Measurements from ENCODE around the gene TESK2.
A peak's percentile ranks its signal among the peaks of the same experiment; 100 is the strongest.
"Not testable (repeated sequence)": the region's sequence is repeated elsewhere in the genome, so short reads cannot be mapped to it uniquely, and the experiment has no call there.

Gene TESK2

GRCh38 chr1:45526135-45526644, 35.2 kb upstream of the TESK2 start:
- no peak for DNase-seq (ENCODE audit: extremely low read depth, insufficient read length)
- no peak for TF ChIP-seq CTCF (IDR thresholded peaks at IDR 0.05; ENCODE audit: insufficient read depth, low read length, poor library complexity, severe bottlenecking)
- H3K27me3 ChIP-seq (replicated peaks; ENCODE audit: control insufficient read depth, insufficient read depth, low read length) = no peaks in the 10 kb centered on the region
- H3K4me3 ChIP-seq (replicated peaks; ENCODE audit: low read depth, low read length) = no peak overlapping the region
- no peaks in the 10 kb centered on the region for H3K36me3 ChIP-seq (ENCODE audit: control insufficient read depth, insufficient read depth, low read length)

- not testable (repeated sequence) for DNase-seq (ENCODE audit: extremely low read depth, insufficient read length); H3K36me3 ChIP-seq (ENCODE audit: control insufficient read depth, insufficient read depth, low read length); H3K27me3 ChIP-seq (replicated peaks; ENCODE audit: control insufficient read depth, insufficient read depth, low read length); H3K4me3 ChIP-seq (replicated peaks; ENCODE audit: low read depth, low read length)
These were observed 33.0 kb upstream of the TESK2 start for GRCh38 chr1:45523975-45524374.

- not testable (repeated sequence) for H3K36me3 ChIP-seq (ENCODE audit: control insufficient read depth, insufficient read depth, low read length)
These were observed 32.6 kb upstream of the TESK2 start for GRCh38 chr1:45523516-45523915.

GRCh38 chr1:45522324-45523104, 31.6 kb upstream of the TESK2 start:
- TF ChIP-seq CTCF (IDR thresholded peaks at IDR 0.05; ENCODE audit: insufficient read depth, low read length, poor library complexity, severe bottlenecking) = no peak
- no peak for DNase-seq (ENCODE audit: extremely low read depth, insufficient read length)
- Histone ChIP-seq H3K4me3 (replicated peaks; ENCODE audit: low read depth, low read length) (peak overlapping the region; percentile 72), H3K27me3 (replicated peaks; ENCODE audit: control insufficient read depth, insufficient read depth, low read length) (no peaks in the 10 kb centered on the region), H3K36me3 (ENCODE audit: control insufficient read depth, insufficient read depth, low read length) (peaks cover 2% of the 10 kb centered on the region)

More at GRCh38 chr1:45523516-45523915, 32.6 kb upstream of the TESK2 start:
- not testable (repeated sequence) for DNase-seq (ENCODE audit: extremely low read depth, insufficient read length); H3K4me3 ChIP-seq (replicated peaks; ENCODE audit: low read depth, low read length); H3K27me3 ChIP-seq (replicated peaks; ENCODE audit: control insufficient read depth, insufficient read depth, low read length)

GRCh38 chr1:45521413-45522323, 30.7 kb upstream of the TESK2 start, which contains the start of gene PRDX1:
PRDX1 (minus strand) TSS chr1:45521884; CDS start chr1:45519043, 2,841 bp downstream.
- peak within 1 kb of the TSS; percentile 72 for H3K4me3 ChIP-seq (replicated peaks; ENCODE audit: low read depth, low read length)
- H3K27me3 ChIP-seq (replicated peaks; ENCODE audit: control insufficient read depth, insufficient read depth, low read length) = no peaks in the 10 kb centered on the region
- DNase-seq (ENCODE audit: extremely low read depth, insufficient read length) = peak; percentile 96
- peak; percentile 14 for TF ChIP-seq CTCF (IDR thresholded peaks at IDR 0.05; ENCODE audit: insufficient read depth, low read length, poor library complexity, severe bottlenecking)
- H3K36me3 ChIP-seq (ENCODE audit: control insufficient read depth, insufficient read depth, low read length) = peaks cover 7% of the 10 kb centered on the region

- not testable (repeated sequence) for DNase-seq (ENCODE audit: extremely low read depth, insufficient read length); H3K27me3 ChIP-seq (replicated peaks; ENCODE audit: control insufficient read depth, insufficient read depth, low read length)
- peaks cover 21% of the 10 kb centered on the region for H3K36me3 ChIP-seq (ENCODE audit: control insufficient read depth, insufficient read depth, low read length)
- H3K4me3 ChIP-seq (replicated peaks; ENCODE audit: low read depth, low read length) = peak overlapping the region; percentile 72
These were observed 28.8 kb upstream of the TESK2 start for GRCh38 chr1:45519774-45520173.

GRCh38 chr1:45518910-45519309, 27.9 kb upstream of the TESK2 start:
- Histone ChIP-seq H3K27me3 (replicated peaks; ENCODE audit: control insufficient read depth, insufficient read depth, low read length) (no peaks in the 10 kb centered on the region), H3K36me3 (ENCODE audit: control insufficient read depth, insufficient read depth, low read length) (peaks cover 26% of the 10 kb centered on the region), H3K4me3 (replicated peaks; ENCODE audit: low read depth, low read length) (peak overlapping the region; percentile 72)
- DNase-seq (ENCODE audit: extremely low read depth, insufficient read length) = no peak
- no peak for TF ChIP-seq CTCF (IDR thresholded peaks at IDR 0.05; ENCODE audit: insufficient read depth, low read length, poor library complexity, severe bottlenecking)

GRCh38 chr1:45518366-45518765, 27.4 kb upstream of the TESK2 start:
- H3K36me3 ChIP-seq (ENCODE audit: control insufficient read depth, insufficient read depth, low read length) = peaks cover 26% of the 10 kb centered on the region
- H3K4me3 ChIP-seq (replicated peaks; ENCODE audit: low read depth, low read length); DNase-seq (ENCODE audit: extremely low read depth, insufficient read length); H3K27me3 ChIP-seq (replicated peaks; ENCODE audit: control insufficient read depth, insufficient read depth, low read length): not testable (repeated sequence)
